ENCODE data around the gene MSI2.

MSI2 gene

DNA sequence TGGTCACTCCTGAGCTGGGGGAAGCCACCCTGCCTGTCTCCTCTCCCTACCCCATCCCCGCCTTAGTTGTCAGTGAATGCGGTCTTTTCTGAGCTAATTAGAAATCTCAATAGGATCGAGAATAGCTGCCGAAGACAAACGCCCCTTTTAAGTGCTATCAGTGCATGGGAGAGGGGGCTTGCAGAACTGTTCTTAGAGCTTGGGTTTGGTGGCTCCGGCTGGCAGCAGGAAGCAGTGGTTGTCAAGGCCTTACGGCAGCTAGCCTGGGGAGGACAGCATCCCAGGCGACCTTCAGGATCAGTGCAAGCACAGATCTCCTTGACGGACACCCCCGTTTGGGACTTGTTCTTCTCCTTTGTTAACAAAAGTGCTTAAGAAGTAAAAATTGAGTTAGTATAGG is 293.7 kb downstream of the MSI2 start:
- DNase-seq = no peak

DNA sequence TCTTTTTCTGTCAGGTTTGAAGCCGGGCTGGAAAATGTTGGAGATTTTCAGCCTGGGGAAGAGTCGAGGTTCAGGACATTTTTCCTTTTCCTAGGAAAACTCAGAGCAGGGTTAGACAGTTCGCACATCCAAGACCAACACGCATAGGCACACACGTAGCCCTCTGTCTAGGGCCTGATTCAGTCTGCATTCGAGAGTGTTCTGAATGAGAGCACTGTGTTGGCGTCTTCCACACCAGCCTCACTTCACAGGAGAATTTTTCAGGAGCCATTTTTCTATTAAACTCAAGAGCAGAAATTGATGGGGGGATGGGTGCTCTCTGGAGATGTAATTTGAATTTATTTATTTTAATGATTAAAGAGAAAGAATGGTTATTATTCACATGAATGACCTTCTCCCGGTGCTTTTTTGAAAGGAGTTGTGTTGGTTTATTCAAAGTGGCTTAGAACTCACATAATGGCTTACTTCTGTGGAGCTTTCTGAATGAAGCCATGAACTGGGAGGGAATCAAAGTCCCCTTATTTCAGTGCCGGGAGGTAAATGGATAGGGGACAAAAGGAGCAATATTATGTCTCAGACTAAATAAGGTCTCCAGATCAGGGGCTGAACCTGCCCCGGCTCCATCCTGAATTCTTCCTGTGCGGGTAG is 294.5 kb downstream of the MSI2 start:
- no peak for DNase-seq

DNA sequence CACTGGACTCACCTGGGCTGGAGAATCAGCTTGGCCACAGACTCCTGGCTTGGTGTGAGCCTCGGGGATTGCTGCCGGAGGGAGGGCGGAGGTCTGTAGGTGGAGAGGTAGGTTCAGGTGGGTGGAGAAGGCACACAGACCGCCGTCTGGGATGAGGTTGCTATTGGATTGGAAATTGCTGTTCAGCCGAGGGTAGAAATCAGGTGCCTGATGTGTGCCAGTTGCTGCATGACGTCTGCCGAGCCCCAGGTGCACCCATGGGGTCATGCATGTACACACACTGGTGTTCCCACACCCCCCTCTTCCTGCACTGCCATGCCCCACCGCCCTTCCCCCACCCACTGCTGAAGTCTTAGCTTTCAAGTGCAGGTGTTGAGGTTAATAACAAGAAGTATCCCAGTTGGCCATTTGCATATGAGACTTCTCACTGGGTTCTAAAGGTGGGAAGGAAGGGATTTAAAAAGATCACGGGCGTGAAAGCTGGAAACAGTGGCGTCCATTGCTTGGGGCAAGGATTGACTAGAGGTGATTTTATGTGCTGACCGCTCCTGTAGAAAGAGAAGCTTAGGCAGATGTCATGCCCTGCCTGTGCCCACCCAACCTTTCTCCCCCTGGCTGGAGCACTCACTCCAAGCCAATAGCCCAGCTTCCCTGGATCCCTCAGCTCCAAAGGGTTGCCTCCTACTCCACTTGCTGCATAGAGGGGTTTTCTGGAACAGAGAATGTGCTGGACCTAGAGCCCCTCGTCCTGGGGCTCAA is 295.2 kb downstream of the MSI2 start:
- DNase-seq = no peak

DNA sequence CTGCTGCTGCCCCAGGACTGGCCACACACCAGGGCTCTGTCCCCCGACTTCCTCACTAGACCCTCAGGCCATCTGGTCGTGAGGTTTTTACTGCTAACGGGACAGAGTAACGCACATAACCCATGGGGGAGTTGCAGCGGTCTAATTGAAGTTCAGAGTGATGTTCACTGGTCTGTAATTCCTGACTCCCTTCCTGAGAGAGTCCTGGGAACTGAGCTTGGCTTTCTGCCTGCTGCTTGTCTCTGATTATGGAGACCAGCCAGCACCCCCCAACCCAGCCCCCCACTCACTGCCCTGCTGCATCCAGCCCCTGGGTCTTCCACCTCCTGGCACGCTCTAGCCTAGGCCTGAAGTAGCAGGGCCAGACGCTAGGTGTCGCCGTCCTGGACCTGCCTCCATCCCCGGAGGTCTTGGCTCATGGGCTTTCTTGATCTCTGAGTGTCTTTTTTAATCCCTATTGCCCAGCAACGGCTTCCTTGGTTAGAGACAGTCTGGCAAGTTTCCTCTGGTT is 295.8 kb downstream of the MSI2 start:
- no peak for DNase-seq

DNA sequence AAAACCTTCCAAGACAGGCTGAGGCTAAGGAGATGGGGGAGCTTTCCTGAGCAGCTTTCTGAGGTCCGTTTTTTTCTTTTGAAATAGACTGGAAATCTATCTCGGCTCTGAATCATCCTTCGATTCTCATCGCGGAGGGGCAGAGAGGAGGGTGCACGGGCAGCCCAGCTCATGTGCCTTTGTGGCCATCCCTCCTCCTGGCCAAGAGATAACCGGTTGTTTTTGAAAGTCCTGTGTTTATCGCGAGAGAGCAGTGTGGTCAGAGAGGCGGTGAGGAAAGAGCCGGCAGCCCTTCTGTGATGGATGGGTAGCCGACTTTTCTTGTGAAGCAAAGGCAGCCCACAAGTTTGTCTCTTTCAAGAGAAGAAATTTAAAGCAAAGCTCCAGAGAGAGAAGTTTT is 297.2 kb downstream of the MSI2 start:
- no peak for DNase-seq

DNA sequence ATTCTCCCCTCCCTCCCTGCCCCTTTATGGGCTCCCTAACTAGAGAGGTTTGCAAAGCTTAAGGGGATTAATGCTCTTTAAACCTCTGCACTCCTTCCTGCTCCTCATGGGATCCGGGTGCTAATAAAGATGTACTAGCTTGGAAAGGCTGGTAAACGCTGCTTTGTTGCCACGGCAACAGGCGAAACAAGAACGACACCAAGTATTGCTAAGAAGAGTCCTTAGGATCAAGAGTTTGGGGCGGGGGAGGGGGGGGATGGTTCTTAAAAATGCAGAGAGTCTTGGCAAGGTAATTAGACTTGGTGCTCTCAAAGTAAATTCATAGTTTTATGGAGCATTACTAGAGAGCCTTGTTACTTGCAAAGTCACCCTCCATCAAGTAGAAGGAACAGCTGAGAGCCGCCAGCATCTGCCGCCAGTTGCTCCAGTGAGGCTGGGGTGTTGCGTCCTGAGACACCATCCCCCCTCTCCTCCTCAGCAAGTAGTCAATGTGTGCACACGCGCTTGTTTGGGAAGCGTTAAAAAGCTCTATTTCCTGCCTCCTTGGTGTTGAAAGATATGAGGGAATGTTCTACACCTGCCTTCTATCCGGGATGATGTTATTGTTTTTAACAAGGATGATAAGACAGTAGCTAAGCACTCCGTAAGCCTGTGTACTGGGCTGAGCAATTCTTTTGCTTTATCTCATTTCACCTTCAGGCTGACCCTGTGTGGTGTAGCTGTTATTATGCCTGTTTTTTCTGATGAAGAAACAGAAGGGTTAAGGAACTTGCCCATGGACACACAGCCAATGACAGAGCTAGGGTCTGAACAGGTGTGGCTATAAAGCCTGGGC is 297.9 kb downstream of the MSI2 start:
- no peak for DNase-seq

DNA sequence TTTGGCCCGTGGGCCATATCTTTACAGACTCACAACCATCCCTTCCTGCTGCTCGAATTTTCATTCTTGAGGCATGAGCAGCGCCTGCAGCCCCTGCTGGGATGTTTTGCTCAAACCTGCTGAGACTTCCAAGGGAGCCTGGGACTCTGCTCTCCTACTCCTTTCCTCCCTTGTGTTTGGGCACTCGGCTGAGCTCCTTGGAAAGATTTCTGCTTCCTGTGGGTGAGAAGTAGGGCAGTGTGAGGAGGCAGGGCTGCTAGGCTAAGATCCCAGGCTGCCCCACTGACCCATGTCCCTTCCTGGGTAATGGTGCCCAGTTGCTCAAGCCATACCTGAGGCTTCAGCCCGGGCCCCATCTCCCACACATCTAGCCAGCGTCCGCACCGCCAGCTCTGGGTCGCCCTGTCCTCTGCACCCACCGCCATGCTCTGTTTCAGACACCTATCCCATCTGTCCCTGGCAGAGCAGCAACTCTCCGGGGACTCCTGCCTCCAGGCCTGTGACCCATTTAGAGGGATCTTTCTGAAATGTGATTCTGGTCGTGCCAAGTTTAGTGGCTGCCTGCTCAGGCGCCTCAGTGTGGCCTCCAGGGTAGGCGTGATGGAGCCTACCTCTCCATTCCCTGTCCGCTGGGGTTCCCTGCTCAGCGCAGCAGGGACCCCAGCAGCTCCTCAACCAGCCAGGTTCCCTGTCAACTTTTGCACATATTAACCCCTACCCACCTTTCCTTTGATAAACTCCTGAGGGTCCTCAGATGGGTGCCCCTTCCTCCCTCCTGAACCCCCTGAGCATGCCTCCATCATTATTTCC is 298.7 kb downstream of the MSI2 start:
- DNase-seq = no peak

DNA sequence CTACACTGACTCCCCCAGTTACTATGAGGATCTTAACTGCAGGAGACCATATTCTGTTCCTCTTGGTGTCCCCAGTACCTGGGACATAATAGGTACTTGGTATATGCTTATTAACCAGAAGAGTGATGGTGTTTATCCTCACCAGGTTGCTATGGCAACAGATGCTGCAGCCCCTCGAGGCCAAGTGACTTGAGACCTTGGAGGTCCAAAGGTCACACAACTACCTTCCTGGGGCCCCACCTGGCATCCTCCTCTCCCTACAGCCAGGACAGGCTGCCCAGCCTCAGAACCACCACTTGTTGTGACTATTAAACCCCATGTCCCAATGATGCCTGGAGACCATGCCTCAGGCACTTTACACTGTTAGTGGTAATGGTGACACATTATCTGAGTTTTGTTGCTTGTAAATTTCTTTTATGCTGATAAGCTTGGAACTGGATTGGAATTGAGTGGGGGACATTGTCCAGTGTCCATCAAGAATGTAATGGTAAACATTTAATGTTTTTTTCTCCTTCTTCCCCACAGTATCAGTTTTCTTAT is 299.4 kb downstream of the MSI2 start:
- no peak for DNase-seq

DNA sequence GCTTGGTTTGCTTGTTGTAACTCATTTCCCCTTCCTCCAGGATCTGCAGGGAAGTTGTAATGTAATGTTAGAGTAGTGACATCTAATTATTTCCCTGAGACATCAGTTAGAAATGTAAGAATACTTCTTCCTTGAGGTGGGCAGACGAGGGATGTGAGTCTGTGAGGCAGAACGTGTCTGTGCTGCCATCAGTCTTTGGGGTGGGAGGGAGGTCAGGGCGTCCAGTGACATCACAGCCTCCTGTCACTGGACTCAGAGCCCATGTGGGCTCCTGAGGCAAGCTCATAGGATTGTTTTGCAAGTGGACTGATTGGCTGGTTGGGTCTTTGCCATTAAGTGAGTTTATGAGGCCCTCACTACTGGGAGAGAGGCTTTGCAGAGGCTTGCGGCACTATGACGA is 300.0 kb downstream of the MSI2 start:
- DNase-seq = no peak

DNA sequence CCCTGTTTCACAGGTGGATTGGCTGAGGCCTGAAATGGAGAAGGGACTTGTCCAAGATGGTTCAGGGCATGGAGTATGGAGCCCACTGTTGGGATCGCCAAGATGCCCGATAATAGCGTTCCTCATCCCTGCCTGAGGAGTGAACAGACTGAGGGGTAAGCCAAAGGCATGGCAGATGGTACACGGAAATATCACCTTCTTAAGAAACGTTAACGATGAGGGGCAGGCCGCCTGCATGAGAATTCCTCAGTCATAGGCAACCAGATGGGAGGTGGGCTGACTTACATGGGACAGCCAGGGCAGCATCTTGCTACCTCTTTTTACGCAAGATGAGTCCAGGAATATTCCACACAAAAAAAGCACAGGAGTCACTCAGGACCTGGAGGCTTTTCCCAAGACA is 300.7 kb downstream of the MSI2 start:
- DNase-seq = no peak

DNA sequence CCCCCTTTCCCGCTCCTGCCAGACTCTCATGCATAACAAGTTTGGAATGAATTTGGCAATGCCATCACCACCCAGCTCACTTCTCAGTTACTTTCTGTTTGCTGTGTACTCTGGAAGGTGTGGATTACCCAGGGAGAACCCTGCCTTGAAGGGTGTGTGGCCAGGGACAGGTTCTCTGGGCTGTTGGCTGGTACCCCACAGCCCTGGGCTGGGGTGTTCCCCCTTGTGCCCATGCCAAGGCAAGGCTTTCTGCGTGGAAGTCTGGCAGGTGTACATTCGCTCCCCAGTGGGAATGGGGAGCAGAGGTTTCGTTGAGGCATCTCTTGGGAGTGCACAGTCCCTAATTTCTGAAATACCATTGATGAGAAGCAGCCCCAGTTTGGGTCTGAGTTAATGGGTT is 301.1 kb downstream of the MSI2 start:
- no peak for DNase-seq

DNA sequence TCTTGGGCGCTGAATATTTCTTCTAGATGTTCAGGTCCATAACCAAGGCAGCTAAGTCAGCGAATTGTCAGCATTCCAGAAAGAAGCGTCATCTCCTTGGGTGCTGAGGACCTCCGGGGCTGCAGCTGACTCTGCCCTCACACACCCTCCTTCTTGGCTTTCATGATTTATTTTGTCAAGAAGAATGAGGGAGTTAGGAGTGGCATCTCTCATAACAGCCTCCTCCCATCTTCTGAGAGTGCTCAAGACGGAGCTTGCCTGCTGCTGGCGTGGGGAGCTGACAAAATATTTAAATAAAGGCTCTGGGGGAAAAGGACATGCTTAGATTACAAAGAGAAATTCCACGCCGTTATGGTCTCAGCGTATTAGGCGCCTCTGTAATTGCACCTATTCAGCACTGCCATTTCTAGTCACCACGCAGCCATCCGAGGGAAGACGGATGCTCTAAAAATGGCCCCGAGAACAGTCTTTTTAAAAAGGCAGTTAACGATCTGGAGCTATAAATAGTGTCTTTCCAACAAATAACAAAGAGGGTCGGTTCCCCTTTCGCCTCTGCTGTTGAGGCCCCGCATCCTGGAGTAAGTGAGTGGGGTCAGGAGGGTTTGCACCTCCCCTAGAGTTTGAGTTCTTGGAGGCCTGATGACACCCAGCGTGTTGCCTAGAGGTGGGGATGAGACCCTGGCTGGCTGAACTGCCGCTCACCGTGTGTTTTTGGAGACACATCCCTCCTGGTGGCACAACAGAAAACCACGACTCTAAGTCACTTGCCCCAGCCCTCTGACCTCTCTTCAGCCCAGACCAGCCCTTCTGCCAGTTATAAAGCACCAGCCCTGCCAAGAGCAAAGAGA is 301.7 kb downstream of the MSI2 start:
- no peak for DNase-seq

DNA sequence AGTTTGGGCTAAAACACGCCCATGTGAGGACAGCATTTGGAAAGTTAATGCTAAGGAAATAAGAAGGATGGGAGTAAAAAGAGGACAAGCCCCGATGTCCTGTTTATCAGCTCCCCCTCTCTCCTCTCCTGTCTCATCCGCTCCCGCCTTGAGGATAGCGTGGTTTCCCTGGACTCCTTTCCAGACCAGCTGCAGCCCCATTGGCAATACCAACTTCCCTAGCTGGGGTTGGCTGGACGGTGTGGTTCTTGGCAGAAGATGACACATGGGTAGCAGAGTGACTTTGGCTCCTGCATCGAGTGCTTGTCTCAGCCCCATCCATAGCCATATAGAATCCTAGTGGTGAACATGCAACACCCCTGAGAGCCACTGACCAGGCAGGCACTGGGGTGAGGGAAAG is 302.9 kb downstream of the MSI2 start:
- no peak for DNase-seq

DNA sequence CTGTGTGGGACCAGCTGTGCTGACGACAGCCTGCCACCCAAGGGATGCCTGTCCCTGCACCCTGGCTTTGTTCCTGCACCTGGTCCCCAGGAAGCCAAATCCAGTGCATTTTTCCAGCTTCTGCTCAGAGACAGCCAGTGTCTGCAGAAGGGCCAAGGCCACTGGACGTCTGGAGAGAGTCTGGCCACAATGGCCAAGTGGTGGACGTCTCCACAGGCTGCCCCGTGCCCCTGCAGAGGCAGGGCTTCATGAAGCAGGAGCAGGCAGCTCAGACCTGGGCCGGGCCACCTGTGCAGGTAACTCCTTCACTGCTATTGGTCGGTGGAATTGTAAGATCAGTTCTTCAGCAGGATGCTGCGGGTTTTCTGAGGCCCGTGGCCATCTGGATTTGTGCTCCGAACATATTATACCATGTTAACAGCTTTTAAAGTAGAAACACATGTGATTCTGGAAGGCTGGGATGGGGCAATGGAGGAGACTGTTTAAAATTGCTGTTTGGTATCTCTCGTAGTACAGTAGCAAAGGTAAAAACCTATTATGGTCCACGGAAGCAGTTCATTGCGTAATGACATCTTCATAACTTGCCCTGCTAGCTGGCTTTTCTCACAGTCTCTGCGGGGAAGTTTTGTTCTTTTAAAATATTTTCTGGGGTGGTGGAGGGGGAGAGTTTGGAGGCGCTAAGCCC is 303.5 kb downstream of the MSI2 start:
- DNase-seq = no peak

DNA sequence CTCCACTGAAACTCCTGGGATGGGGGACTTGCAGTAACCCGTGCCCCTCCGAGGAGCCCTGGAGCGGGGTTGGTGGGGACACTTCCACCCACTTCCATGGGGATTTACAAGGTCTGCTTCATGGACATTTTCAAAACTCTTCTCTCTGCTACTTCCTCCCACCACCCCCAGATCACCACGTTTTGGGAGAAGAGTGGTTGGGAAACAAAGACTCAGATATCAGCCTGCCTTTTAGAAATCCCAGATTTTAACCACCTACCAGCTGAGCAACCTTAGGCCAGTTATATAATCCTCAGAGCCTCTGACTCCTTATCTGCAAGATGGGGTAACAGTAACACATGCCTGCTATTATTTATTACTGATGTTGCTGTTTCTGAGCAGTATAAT is 304.0 kb downstream of the MSI2 start:
- DNase-seq = no peak

DNA sequence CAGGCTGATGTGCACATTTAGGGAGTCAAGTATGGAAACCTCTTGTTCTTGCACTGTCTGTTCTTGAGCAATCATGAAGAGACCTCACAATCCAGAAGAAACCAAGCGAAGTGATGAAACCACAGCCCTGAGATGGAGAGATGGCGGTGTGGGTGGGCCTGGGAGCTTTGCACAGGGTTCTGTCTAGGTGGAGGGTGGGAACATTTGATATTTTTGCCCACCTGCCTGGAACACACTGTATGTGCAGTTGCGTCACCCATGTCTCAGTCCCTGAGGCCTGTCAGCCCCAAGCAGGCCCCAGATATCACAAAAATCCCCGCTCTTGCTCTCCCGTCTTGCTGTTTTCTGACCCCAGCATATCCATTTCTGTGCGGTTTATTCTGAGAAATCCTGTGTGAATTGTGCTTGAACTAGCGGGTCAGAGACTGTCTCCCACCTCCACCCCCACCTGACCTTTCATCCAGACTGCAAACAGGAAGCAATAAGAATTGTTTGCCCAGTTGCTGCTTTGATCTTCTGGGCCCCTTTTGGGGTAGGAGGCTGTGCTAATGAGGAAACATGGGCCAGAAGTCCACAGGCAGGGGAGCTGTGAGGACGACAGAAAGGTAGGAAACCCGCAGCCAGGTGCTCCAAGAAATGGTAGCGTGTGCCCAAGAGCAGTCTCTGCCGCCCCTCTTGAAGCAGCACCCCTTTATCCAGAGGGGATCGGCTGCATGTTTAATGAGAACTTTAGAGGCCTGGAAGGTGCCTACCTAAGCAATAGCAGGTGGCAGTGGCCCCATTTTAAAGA is 304.9 kb downstream of the MSI2 start:
- no peak for DNase-seq

DNA sequence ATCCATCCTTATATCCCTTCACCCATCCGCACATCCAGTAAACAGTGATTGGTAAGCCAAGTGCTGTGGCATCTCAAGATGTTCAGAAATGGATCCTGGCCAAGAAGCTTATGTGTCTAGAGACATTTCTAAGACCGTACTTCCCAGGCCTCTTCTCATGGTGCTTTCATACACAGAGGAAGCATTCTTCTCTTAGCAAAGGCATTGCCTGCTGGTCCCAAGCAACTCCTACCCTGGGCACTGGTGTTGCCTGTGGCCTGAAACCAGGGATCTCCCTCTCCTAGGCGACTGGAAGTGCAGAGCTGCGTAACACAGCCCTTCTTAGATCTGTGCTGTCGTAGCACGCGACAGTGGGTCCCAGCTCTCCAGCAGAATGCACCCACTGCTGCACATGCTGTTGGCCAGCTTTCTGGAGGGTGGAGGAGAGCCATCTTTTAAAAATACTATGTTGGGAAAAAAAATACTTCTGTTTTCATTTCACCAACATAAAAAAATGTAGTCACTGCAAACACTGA is 305.9 kb downstream of the MSI2 start:
- no peak for DNase-seq

DNA sequence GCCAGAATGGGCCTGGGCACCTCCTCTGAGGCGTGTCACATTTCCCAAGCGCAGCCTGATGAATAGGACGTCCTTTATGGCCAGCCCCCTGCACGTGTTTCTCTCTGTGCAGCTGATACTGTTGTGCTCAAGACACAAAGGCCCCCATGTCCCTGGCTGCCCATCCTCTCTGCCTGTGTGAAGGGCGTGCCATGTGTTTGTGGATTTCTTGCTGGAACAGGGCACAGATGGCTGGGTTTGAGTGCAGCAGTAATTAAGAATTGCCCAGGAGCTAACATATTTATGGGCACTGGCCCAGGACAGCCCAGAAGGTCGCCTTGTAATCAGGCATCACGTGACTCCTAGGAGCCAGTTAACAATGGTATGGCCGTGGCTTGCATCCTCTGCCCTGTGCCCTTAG is 307.6 kb downstream of the MSI2 start:
- no peak for DNase-seq

DNA sequence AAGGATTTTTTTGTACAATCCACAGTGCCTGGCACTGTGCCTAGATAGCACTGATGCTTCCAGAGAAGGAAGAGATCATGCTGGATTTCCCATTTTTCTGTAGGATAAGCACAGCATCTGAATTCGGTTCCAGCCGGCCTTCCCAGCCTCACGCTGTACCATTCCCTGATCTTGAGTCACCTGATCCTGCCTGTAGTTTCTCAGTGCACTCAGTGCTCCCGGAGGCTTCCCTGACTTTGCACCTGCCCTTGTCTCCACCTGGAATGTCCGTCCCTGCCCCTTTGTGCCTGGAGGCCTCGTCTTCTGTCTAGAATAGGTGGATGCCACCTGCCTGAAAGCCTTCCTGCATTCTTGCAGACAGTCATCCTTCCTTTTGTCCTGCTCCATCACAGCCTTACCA is 308.9 kb downstream of the MSI2 start:
- no peak for DNase-seq

DNA sequence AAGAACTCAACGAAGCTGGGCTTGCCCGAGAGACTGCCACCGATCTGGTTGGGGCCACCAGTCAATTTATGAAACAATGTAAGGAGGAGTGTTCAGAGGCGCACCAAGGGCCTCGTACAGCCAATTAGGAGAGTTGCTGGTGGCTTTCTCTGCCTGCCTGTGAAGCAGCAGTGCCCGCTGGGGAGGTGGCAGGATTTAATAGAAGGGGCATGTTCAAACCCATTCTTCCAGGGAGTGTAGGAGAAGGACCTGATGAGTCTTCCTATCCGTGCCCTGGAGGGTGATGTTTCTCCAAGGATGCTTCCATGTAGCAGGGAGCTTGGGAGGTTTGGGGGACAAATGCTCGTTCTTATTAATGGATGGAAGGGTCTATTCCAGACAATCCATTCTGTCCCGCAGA is 310.4 kb downstream of the MSI2 start:
- no peak for DNase-seq
